Effector memory CD4-positive, alpha-beta T cell (primary cell): ENCODE results near the gene DNAH7.

Experiments
- DNase-seq, 3 donors: peaks; one replicate each; pipeline ENCODE4 v3.0.0-alpha.2; 2020
- H3K27ac ChIP-seq: 2 replicates; pipeline ENCODE4 v1.7.0; 2013; ENCODE audit warnings: mild to moderate bottlenecking, low read length, moderate library complexity; ENCODE audit not compliant: insufficient read depth, poor library complexity, severe bottlenecking
- H3K27me3 ChIP-seq: replicated peaks from 2 replicates; pipeline ENCODE4 v1.7.0; 2013; ENCODE audit warnings: mild to moderate bottlenecking, low read length; ENCODE audit not compliant: insufficient read depth, control insufficient read depth, poor library complexity, severe bottlenecking
- H3K36me3 ChIP-seq: 2 replicates; pipeline ENCODE4 v1.7.0; 2013; ENCODE audit warnings: mild to moderate bottlenecking, low read length, moderate library complexity; ENCODE audit not compliant: control insufficient read depth, insufficient read depth
- H3K4me1 ChIP-seq: 2 replicates; pipeline ENCODE4 v1.7.0; 2013; ENCODE audit warnings: low read length, mild to moderate bottlenecking; ENCODE audit not compliant: control insufficient read depth, insufficient read depth, poor library complexity, severe bottlenecking
- H3K4me3 ChIP-seq: 2 replicates; pipeline ENCODE4 v1.7.0; 2013; ENCODE audit warnings: low read length, low read depth, mild to moderate bottlenecking; ENCODE audit not compliant: insufficient read depth, poor library complexity, severe bottlenecking
- H3K9me3 ChIP-seq: 2 replicates; pipeline ENCODE4 v1.7.0; 2013; ENCODE audit warnings: mild to moderate bottlenecking, low read length, moderate library complexity; ENCODE audit not compliant: control insufficient read depth

The DNAH7 gene

DNA sequence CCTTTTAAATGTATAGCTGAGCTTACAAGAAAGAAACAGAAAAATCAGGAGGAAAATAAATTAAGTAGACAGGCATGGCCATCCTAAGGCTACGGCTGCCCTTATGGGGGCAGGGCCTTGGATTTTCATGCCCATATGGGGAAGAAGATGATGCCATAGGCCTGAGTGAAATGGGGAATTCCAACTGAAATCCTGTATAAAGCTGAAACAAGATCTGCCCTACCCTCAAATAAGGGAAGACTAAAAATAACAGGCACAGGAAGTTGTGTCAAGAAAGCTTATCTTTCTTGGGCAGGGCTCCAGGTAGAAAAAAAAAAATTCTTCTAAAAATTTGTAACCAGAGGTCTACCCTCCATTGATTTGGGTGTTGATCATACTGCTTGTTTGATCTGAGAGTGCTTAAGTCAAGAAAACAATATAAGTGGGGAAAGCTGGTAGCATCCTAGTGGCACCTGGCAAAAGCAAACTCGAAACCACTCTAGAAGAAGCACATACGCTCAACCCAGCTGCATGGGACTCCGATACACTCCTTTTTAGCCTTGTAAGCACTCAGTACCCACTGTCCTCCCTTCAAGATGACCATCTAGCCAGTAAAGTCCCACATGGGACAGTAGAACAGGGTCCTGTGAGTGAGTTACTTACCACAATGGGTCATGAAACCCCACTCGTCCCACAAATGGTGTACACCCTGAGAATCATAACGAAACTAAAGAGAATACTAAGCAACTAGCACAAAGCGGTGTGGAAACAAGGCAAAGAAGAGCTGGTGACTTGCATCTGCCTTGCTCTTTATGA, 22.3 kb downstream of the DNAH7 start:
- Histone ChIP-seq H3K9me3 (no peaks in the 10 kb centered on the region), H3K4me1 (no peaks in the 10 kb centered on the region), H3K27me3 (no peaks in the 10 kb centered on the region), H3K4me3 (no peak overlapping the region), H3K27ac (no peak overlapping the region), H3K36me3 (no peaks in the 10 kb centered on the region)
- DNase-seq, result no peak

DNA sequence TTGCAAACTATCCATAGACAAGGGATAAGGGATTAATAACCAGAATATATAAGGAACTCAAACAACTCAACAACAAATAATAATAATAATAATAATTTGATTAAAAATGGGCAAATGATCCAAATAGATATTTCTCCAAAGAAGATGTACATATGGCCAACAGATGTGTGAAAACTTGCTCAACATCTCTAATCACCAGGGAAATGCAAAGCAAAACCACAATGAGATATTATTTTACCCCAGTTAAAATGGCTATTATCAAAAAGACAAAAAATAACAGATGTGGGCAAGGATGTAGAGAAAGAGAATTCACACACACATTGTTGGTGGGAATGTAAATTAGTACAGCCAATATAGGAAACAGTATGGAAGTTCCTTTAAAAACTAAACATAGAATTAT, 26.9 kb downstream of the DNAH7 start:
- Histone ChIP-seq H3K27ac (no peak overlapping the region), H3K36me3 (no peaks in the 10 kb centered on the region), H3K4me1 (no peaks in the 10 kb centered on the region), H3K27me3 (no peaks in the 10 kb centered on the region), H3K4me3 (no peak overlapping the region), H3K9me3 (peaks cover 9% of the 10 kb centered on the region)
- DNase-seq, result no peak

DNA sequence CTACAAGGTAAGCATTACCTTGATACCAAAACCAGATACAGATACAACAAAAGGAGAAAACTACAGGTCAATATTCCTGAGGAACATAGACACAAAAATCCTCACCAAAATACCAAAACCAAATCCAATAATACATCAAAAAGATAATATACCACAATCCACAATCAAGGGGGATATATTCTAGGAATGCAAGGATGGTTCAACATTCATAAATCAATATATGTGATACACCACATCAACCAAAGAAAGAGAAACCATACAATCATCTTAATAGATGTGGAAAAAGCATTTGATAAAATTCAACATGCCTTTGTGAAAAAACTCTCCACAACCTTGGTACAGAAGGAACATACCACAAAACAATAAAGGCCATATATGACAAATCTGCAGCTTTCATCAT, 28.4 kb downstream of the DNAH7 start:
- H3K4me1 ChIP-seq, result no peaks in the 10 kb centered on the region
- no peak for DNase-seq
- no peak overlapping the region for H3K27ac ChIP-seq

DNA sequence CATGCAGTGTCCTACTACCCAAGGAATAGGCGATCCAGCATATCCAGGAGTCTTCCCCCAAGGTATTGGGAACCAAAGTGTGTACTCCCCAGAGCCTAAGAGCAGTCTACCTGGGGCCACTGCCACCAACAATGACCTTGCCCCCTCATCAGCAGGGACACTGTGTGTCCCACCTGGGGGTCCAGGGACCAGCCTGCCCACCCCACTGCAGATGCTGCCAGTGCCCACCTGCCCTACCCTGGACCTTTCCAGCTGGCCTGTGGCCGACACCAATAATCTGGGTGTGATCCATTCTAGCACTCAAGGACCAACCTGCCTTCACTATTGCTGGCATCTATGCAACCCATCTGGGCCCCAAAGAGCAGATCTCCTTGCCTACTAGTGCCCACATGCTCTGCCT, 32.2 kb downstream of the DNAH7 start:
- Histone ChIP-seq H3K4me1 (no peaks in the 10 kb centered on the region), H3K27me3 (no peaks in the 10 kb centered on the region), H3K36me3 (no peaks in the 10 kb centered on the region), H3K4me3 (no peak overlapping the region), H3K27ac (no peak overlapping the region), H3K9me3 (peaks cover 9% of the 10 kb centered on the region)
- no peak for DNase-seq

More for the DNA sequence above, 28.4 kb downstream of the DNAH7 start:
- H3K36me3 ChIP-seq, result no peaks in the 10 kb centered on the region
- H3K27me3 ChIP-seq, result no peaks in the 10 kb centered on the region
- H3K4me3 ChIP-seq, result no peak overlapping the region
- H3K9me3 ChIP-seq, result peaks cover 9% of the 10 kb centered on the region

DNA sequence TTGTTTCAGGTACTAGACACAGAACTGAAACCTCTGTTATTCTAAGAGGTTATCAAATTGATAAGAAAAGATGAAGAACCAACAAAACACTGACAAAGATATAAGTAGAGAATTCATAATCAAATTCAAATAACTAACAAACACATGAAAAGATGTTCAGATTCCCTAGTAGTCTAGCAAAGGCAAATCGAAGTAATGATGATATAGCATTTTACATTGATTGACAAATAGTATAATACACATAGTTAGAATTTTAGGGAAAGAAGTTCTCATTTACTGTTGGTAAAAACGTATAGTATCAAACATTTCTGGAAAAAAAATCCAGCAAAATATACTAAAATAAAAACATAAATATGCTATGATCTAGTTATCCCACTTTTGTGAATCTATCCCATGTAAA, 50.6 kb downstream of the DNAH7 start:
- Histone ChIP-seq H3K4me1 (no peaks in the 10 kb centered on the region), H3K4me3 (no peak overlapping the region), H3K36me3 (no peaks in the 10 kb centered on the region), H3K27ac (no peak overlapping the region), H3K27me3 (no peaks in the 10 kb centered on the region), H3K9me3 (no peaks in the 10 kb centered on the region)
- DNase-seq, result no peak

DNA sequence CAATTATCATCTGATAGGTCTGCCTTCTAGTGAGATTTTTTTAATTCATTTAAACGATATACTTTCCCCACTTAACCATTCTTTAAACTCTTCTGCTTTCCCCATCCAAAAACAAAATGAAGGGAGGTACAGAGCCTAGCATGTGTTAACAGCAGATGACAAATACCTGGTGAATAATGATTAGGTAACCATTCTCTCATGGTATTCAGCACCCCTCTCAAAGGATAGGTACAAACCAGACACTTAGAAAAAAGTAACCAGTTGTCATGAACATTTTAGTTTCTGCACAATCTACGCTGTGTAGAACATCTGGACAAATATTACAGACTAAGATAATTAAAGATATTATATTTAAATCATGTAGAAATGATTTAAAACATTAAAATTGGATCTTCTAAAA, 56.3 kb downstream of the DNAH7 start:
- Histone ChIP-seq H3K27ac (no peak overlapping the region), H3K36me3 (no peaks in the 10 kb centered on the region), H3K27me3 (no peaks in the 10 kb centered on the region), H3K9me3 (no peaks in the 10 kb centered on the region), H3K4me3 (no peak overlapping the region), H3K4me1 (no peaks in the 10 kb centered on the region)
- no peak for DNase-seq

DNA sequence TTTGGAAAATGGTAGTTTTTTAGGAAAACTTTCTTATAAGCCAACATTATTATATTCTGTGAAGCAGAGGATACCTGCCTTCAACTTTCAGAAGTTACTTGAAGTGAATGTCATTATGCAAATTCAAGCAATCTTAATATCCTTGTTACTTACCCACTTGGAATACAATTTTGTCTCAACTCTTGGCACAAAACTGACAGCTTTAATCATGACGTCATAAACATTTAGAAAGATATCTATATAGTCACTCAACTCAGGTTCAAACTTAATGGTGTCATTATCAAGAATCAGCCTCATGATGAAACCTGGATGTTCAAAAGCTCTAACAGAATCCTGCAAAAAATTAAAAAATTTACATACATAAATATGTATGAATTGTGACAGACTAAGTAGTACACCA, 68.1 kb downstream of the DNAH7 start:
- Histone ChIP-seq H3K4me3 (no peak overlapping the region), H3K9me3 (no peaks in the 10 kb centered on the region), H3K4me1 (no peaks in the 10 kb centered on the region), H3K36me3 (no peaks in the 10 kb centered on the region), H3K27ac (no peak overlapping the region), H3K27me3 (no peaks in the 10 kb centered on the region)
- no peak for DNase-seq

DNA sequence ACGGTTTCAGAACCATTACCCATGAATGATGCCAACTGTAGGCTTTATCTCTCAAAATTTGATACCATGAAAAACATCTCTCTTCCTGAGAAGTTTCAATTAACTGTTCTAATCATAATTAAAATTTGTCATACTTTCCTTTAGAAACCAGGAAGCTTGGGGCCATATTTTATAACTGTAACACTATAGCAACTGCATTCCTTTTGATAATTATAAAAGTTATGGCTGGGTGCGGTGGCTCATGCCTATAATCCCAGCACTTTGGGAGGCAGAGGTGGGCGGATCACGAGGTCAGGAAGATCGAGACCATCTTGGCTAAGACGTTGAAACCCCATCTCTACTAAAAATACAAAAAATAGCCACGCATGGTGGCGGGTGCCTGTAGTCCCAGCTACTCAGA, 70.6 kb downstream of the DNAH7 start:
- H3K27ac ChIP-seq, result no peak overlapping the region
- no peaks in the 10 kb centered on the region for H3K4me1 ChIP-seq
- H3K9me3 ChIP-seq, result no peaks in the 10 kb centered on the region
- no peaks in the 10 kb centered on the region for H3K36me3 ChIP-seq
- no peak overlapping the region for H3K4me3 ChIP-seq
- DNase-seq, result no peak
- no peaks in the 10 kb centered on the region for H3K27me3 ChIP-seq

DNA sequence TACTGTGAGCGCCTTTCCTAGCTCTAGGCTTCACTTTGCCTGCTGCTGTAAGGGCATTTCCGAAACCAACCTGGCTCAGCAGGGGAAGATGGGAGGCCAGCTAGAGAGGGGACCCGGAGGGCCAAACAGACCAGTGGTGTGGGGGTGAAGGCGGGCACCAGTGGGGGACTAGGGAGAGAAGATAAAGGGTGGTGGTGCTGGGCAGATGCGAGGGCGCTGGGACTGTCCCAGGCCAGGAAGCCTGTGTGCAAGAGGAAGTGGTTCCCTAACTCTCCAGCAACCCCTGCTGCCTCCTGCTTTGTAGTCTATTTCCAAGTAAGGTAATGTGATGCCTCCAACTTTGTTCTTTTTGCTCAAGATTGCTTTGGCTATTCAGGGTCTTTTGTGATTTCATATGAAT, 73.1 kb downstream of the DNAH7 start:
- Histone ChIP-seq H3K27ac (no peak overlapping the region), H3K4me3 (no peak overlapping the region), H3K27me3 (no peaks in the 10 kb centered on the region), H3K4me1 (no peaks in the 10 kb centered on the region), H3K9me3 (no peaks in the 10 kb centered on the region), H3K36me3 (no peaks in the 10 kb centered on the region)
- no peak for DNase-seq

DNA sequence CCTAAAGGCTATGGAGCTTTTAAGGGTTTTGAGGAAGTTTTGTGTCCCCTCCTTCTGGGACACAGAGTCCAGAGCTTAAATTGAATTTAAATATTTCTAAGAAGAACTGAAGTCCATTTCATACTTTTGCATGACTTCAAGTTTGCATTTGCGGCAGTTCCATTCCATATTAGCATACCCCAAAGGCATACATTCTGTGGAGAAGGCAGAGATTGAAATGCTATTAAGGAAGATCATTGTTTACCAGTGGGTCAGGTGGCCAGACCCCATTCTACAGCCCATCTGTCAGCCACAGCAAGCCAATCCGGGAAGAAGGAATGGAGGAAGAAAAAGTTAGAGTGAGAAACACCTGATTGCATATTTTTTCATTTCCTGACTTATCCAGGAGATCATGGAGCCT, 75.0 kb downstream of the DNAH7 start:
- Histone ChIP-seq H3K4me3 (no peak overlapping the region), H3K27me3 (no peaks in the 10 kb centered on the region), H3K9me3 (no peaks in the 10 kb centered on the region), H3K4me1 (no peaks in the 10 kb centered on the region), H3K27ac (no peak overlapping the region), H3K36me3 (no peaks in the 10 kb centered on the region)
- DNase-seq, result no peak
